Astrocyte (in vitro differentiated cells and primary cell): ENCODE measurements around the gene KLHL25. TPM values are rescaled to one million over a fixed set of nuclear protein-coding genes. Genes with fewer than 3 reads are reported as not detected.

ENCODE experiments used
- DNase-seq: peaks from one replicate; pipeline ENCODE4 v3.0.0-alpha.2; 2010; ENCODE audit warnings: low read depth
- FAIRE-seq: peaks from 2 replicates; lab custom pipeline; 2011; peaks lifted over from hg19 to GRCh38; lab: Jason Lieb, UNC
- H2AFZ ChIP-seq: 2 replicates; pipeline ENCODE4 v1.6.0; 2012; ENCODE audit warnings: low read depth, low read length, inconsistent platforms
- H3K27ac ChIP-seq: 2 replicates; pipeline ENCODE4 v1.5.1; 2011; ENCODE audit warnings: low read depth, low read length, inconsistent platforms
- H3K27me3 ChIP-seq: 2 replicates; pipeline ENCODE4 v1.6.0; 2011; ENCODE audit warnings: low read length, inconsistent platforms; ENCODE audit not compliant: insufficient read depth
- H3K36me3 ChIP-seq: 2 replicates; pipeline ENCODE4 v1.5.1; 2011; ENCODE audit warnings: low read length, inconsistent platforms; ENCODE audit not compliant: insufficient read depth
- H3K4me1 ChIP-seq: 2 replicates; pipeline ENCODE4 v1.5.1; 2011; ENCODE audit warnings: low read length, inconsistent platforms; ENCODE audit not compliant: insufficient read depth
- H3K4me2 ChIP-seq: 2 replicates; pipeline ENCODE4 v1.6.0; 2012; ENCODE audit warnings: low read length, inconsistent platforms
- H3K4me3 ChIP-seq: 2 replicates; pipeline ENCODE4 v1.5.1; 2011; ENCODE audit warnings: low read depth, mild to moderate bottlenecking, low read length, inconsistent platforms; ENCODE audit not compliant: insufficient read depth
- H3K79me2 ChIP-seq: 2 replicates; pipeline ENCODE4 v1.6.0; 2012; ENCODE audit warnings: mild to moderate bottlenecking, low read length, inconsistent platforms; ENCODE audit not compliant: insufficient read depth
- H3K9ac ChIP-seq: 2 replicates; pipeline ENCODE4 v1.6.0; 2012; ENCODE audit warnings: mild to moderate bottlenecking, low read length, inconsistent platforms
- H3K9me3 ChIP-seq: 2 replicates; pipeline ENCODE4 v1.5.1; 2012; ENCODE audit warnings: low read depth, mild to moderate bottlenecking, low read length, inconsistent platforms; ENCODE audit not compliant: insufficient read depth
- H4K20me1 ChIP-seq: 2 replicates; pipeline ENCODE4 v1.6.0; 2012; ENCODE audit warnings: low read length, inconsistent platforms; ENCODE audit not compliant: insufficient read depth
- H3K27ac Mint-ChIP-seq: one replicate; pipeline ENCODE4 v1.8.0; 2021; ENCODE audit warnings: mild to moderate bottlenecking, mixed read lengths; ENCODE audit not compliant: unreplicated experiment
- H3K27me3 Mint-ChIP-seq: one replicate; pipeline ENCODE4 v1.8.0; 2021; ENCODE audit warnings: low read depth, mixed read lengths; ENCODE audit not compliant: unreplicated experiment
- H3K36me3 Mint-ChIP-seq: one replicate; pipeline ENCODE4 v1.8.0; 2021; ENCODE audit warnings: low read depth, mixed read lengths; ENCODE audit not compliant: unreplicated experiment
- H3K4me1 Mint-ChIP-seq: one replicate; pipeline ENCODE4 v1.8.0; 2021; ENCODE audit warnings: low read depth, mixed read lengths; ENCODE audit not compliant: unreplicated experiment
- H3K4me3 Mint-ChIP-seq: one replicate; pipeline ENCODE4 v1.8.0; 2021; ENCODE audit warnings: mild to moderate bottlenecking, moderate library complexity, mixed read lengths; ENCODE audit not compliant: unreplicated experiment
- H3K9me3 Mint-ChIP-seq: one replicate; pipeline ENCODE4 v1.8.0; 2021; ENCODE audit warnings: mild to moderate bottlenecking, mixed read lengths; ENCODE audit not compliant: unreplicated experiment
- CTCF ChIP-seq: IDR thresholded peaks from 2 replicates; pipeline ENCODE4 v1.5.1; 2011; ENCODE audit warnings: low read depth, mild to moderate bottlenecking, inconsistent platforms, low read length, moderate library complexity; ENCODE audit not compliant: insufficient read depth
- EZH2 ChIP-seq: IDR thresholded peaks from 2 replicates; pipeline ENCODE4 v1.6.1; 2012; ENCODE audit warnings: mild to moderate bottlenecking, low read length, inconsistent platforms; ENCODE audit not compliant: insufficient read depth
- total RNA-seq: library from RNA; stranded (reverse); gene quantifications from 2 replicates; pipeline ENCODE4 v1.2.1, GENCODE V29; 2021

Gene KLHL25
- total RNA-seq, 1 donor from 2014 or later = 5.6 TPM

- H3K27ac Mint-ChIP-seq = no peak overlapping the region
- peaks cover 6% of the 10 kb centered on the region for H3K27me3 Mint-ChIP-seq
- peak overlapping the region; percentile 79 for H2AFZ ChIP-seq
- no peaks in the 10 kb centered on the region for H3K36me3 Mint-ChIP-seq
- DNase-seq (peak; percentile 37), FAIRE-seq (no peak)
- H3K4me2 ChIP-seq = peak overlapping the region; percentile 89
- no peaks in the 10 kb centered on the region for H3K4me1 Mint-ChIP-seq
- no peaks in the 10 kb centered on the region for H4K20me1 ChIP-seq
- peaks cover 7% of the 10 kb centered on the region for H3K27me3 ChIP-seq
- H3K9me3 Mint-ChIP-seq = no peaks in the 10 kb centered on the region
- TF ChIP-seq EZH2 = no peak
- TF ChIP-seq CTCF = peak; percentile 69
- no peak overlapping the region for H3K27ac ChIP-seq
- H3K4me3 ChIP-seq = peak overlapping the region; percentile 48
- H3K79me2 ChIP-seq = no peaks in the 10 kb centered on the region
- H3K9me3 ChIP-seq = no peaks in the 10 kb centered on the region
- H3K4me1 ChIP-seq = peaks cover 4% of the 10 kb centered on the region
- H3K9ac ChIP-seq = peak overlapping the region; percentile 39
- no peaks in the 10 kb centered on the region for H3K36me3 ChIP-seq
- H3K4me3 Mint-ChIP-seq = peak overlapping the region; percentile 34
Observed at GRCh38 chr15:85840079-85840801, 45.5 kb upstream of the KLHL25 start.

GRCh38 chr15:85839643-85840042 lies 44.9 kb upstream of the KLHL25 start:
- H3K9me3 Mint-ChIP-seq = no peaks in the 10 kb centered on the region
- no peaks in the 10 kb centered on the region for H4K20me1 ChIP-seq
- H3K79me2 ChIP-seq = no peaks in the 10 kb centered on the region
- no peaks in the 10 kb centered on the region for H3K36me3 Mint-ChIP-seq
- H3K27ac ChIP-seq = no peak overlapping the region
- H3K36me3 ChIP-seq = no peaks in the 10 kb centered on the region
- FAIRE-seq (no peak), DNase-seq (no peak)
- H2AFZ ChIP-seq = no peak overlapping the region
- H3K27ac Mint-ChIP-seq = no peak overlapping the region
- TF ChIP-seq CTCF = no peak
- no peak for TF ChIP-seq EZH2
- peaks cover 4% of the 10 kb centered on the region for H3K27me3 ChIP-seq
- H3K4me2 ChIP-seq = no peak overlapping the region
- H3K9me3 ChIP-seq = no peaks in the 10 kb centered on the region
- no peak overlapping the region for H3K9ac ChIP-seq
- H3K4me1 Mint-ChIP-seq = no peaks in the 10 kb centered on the region
- no peak overlapping the region for H3K4me3 Mint-ChIP-seq
- peaks cover 3% of the 10 kb centered on the region for H3K27me3 Mint-ChIP-seq
- H3K4me3 ChIP-seq = no peak overlapping the region
- H3K4me1 ChIP-seq = peaks cover 4% of the 10 kb centered on the region

GRCh38 chr15:85838655-85839054 lies 43.9 kb upstream of the KLHL25 start:
- Histone ChIP-seq H3K9ac (no peak overlapping the region), H3K4me3 (no peak overlapping the region), H3K27me3 (peaks cover 2% of the 10 kb centered on the region), H3K36me3 (no peaks in the 10 kb centered on the region), H3K79me2 (no peaks in the 10 kb centered on the region), H3K4me2 (no peak overlapping the region), H3K9me3 (no peaks in the 10 kb centered on the region), H2AFZ (no peak overlapping the region), H3K4me1 (peaks cover 4% of the 10 kb centered on the region), H3K27ac (no peak overlapping the region), H4K20me1 (no peaks in the 10 kb centered on the region)
- Mint-ChIP-seq H3K27ac (peak overlapping the region; percentile 15), H3K9me3 (no peaks in the 10 kb centered on the region), H3K4me3 (no peak overlapping the region), H3K36me3 (no peaks in the 10 kb centered on the region), H3K4me1 (no peaks in the 10 kb centered on the region), H3K27me3 (peaks cover 7% of the 10 kb centered on the region)
- FAIRE-seq (no peak), DNase-seq (no peak)
- TF ChIP-seq EZH2 (no peak), CTCF (no peak)
